HUES64 (cell line): Measurements from ENCODE around the gene SLC4A9. TPM values are rescaled to one million over a fixed set of nuclear protein-coding genes. Genes with fewer than 3 reads are reported as not detected.

Experiments
- H3K27ac ChIP-seq: 2 replicates; pipeline ENCODE4 v1.7.0; 2013; ENCODE audit warnings: low read depth, low read length, inconsistent platforms
- H3K27me3 ChIP-seq: 2 replicates; pipeline ENCODE4 v1.6.1; 2013; ENCODE audit warnings: mild to moderate bottlenecking, low read length; ENCODE audit not compliant: insufficient read depth
- H3K36me3 ChIP-seq: 2 replicates; pipeline ENCODE4 v1.6.1; 2013; ENCODE audit warnings: mild to moderate bottlenecking, low read length; ENCODE audit not compliant: insufficient read depth
- H3K4me1 ChIP-seq: 2 replicates; pipeline ENCODE4 v1.6.1; 2013; ENCODE audit warnings: mild to moderate bottlenecking, low read length, moderate library complexity; ENCODE audit not compliant: insufficient read depth
- H3K4me3 ChIP-seq: 2 replicates; pipeline ENCODE4 v1.5.1; 2013; ENCODE audit warnings: mild to moderate bottlenecking, low read length, moderate library complexity
- H3K9ac ChIP-seq: 2 replicates; pipeline ENCODE4 v1.6.1; 2013; ENCODE audit warnings: mild to moderate bottlenecking, low read depth, low read length
- H3K9me3 ChIP-seq: 2 replicates; pipeline ENCODE4 v1.6.1; 2013; ENCODE audit warnings: low read depth, low read length; ENCODE audit not compliant: insufficient read depth
- WGBS: fragments of 150-250, 120-280 bp; methylation state at CpG from one replicate; pipeline ENCODE4 v1.1.7; 2013; ENCODE audit warnings: missing lambda C conversion rate; 5-methylcytosine and 5-hydroxymethylcytosine counted together
- polyA plus RNA-seq, 2 experiments: library from polyadenylated mRNA; stranded (reverse); fragments of 50-300 nt; gene quantifications; one replicate each; pipeline ENCODE4 v1.2.3, GENCODE V29; 2013

SLC4A9 gene, protein sequence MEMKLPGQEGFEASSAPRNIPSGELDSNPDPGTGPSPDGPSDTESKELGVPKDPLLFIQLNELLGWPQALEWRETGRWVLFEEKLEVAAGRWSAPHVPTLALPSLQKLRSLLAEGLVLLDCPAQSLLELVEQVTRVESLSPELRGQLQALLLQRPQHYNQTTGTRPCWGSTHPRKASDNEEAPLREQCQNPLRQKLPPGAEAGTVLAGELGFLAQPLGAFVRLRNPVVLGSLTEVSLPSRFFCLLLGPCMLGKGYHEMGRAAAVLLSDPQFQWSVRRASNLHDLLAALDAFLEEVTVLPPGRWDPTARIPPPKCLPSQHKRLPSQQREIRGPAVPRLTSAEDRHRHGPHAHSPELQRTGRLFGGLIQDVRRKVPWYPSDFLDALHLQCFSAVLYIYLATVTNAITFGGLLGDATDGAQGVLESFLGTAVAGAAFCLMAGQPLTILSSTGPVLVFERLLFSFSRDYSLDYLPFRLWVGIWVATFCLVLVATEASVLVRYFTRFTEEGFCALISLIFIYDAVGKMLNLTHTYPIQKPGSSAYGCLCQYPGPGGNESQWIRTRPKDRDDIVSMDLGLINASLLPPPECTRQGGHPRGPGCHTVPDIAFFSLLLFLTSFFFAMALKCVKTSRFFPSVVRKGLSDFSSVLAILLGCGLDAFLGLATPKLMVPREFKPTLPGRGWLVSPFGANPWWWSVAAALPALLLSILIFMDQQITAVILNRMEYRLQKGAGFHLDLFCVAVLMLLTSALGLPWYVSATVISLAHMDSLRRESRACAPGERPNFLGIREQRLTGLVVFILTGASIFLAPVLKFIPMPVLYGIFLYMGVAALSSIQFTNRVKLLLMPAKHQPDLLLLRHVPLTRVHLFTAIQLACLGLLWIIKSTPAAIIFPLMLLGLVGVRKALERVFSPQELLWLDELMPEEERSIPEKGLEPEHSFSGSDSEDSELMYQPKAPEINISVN
- not detected for polyA plus RNA-seq (2013, experiment 1 of 2)
- polyA plus RNA-seq (2013, experiment 2 of 2), result not detected

DNA sequence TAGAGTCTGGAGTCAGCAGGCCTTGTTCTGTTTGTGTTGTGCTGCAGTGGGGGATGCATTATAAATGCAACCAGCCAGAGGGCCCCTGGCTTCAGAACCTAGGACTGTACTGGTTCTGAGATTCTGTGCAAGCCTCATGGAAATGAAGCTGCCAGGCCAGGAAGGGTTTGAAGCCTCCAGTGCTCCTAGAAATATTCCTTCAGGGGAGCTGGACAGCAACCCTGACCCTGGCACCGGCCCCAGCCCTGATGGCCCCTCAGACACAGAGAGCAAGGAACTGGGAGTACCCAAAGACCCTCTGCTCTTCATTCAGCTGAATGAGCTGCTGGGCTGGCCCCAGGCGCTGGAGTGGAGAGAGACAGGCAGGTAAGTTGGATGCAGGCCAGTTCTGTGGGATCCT is at the start of gene SLC4A9:
SLC4A9 (plus strand) TSS at position 94 of the 400 bp plus-strand sequence; CDS start at position 137, 43 bp downstream.
- peaks cover 11% of the 10 kb centered on the region for H3K27me3 ChIP-seq
- H3K9ac ChIP-seq, result no peak within 1 kb of the TSS
- 94% methylated on average over 2 of the region's 2 CpGs for WGBS
- H3K27ac ChIP-seq, result no peak within 1 kb of the TSS
- H3K9me3 ChIP-seq, result no peaks in the 10 kb centered on the region
- H3K36me3 ChIP-seq, result no peaks in the 10 kb centered on the region
- H3K4me3 ChIP-seq, result no peak within 1 kb of the TSS
- H3K4me1 ChIP-seq, result no peaks in the 10 kb centered on the region

DNA sequence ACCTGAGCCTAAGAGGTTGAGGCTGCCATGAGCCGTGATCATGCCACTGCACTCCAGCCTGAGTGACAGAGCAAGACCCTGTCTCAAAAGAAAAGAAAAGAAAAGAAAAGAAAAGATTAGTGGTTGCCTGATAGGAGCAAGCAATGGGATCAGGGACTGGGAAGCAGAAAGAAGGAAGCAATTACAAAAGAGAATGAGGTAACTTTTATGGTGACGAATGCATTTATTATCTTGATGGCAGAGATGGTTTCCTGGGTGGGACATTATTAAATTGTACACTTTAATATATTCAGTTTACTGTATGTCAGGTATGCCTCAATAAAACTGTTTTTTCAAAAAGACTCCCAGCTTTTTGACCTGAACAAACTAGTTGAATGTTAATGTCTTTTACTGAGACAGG is 49.6 kb upstream of the SLC4A9 start:
- Histone ChIP-seq H3K27me3 (no peaks in the 10 kb centered on the region), H3K9me3 (no peaks in the 10 kb centered on the region), H3K4me1 (peaks cover 14% of the 10 kb centered on the region; the same call in 1 of the 2 replicates), H3K4me3 (no peak overlapping the region), H3K36me3 (no peaks in the 10 kb centered on the region), H3K9ac (no peak overlapping the region), H3K27ac (no peak overlapping the region)
- WGBS, result 89% methylated on average over 2 of the region's 2 CpGs

DNA sequence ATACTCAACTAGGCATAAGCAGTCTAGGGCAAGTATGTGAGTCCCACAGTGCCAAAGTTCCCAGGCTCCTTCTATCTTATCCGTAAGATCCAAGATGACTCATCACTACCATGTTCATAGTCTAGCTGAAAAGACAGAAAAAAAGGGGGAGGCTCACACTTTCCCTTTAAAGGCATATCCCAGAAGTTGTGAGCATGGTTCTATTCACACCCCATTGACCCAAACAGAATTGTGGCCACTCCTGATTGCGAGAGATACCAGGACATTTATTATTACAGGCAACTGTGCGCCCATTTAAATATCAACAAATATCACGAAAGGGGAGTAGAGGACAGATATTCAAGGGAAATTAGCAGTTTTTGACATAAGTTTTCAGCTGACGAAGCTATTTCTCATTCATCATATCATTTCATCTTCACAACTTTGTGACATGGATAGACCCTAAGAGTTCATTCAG is 49.0 kb upstream of the SLC4A9 start:
- no peak overlapping the region for H3K4me3 ChIP-seq
- H3K9me3 ChIP-seq, result no peaks in the 10 kb centered on the region
- no peak overlapping the region for H3K27ac ChIP-seq
- H3K36me3 ChIP-seq, result no peaks in the 10 kb centered on the region
- H3K4me1 ChIP-seq, result peaks cover 14% of the 10 kb centered on the region; the same call in 1 of the 2 replicates
- H3K9ac ChIP-seq, result no peak overlapping the region
- H3K27me3 ChIP-seq, result no peaks in the 10 kb centered on the region
- 91% methylated on average over 5 of the region's 5 CpGs for WGBS

DNA sequence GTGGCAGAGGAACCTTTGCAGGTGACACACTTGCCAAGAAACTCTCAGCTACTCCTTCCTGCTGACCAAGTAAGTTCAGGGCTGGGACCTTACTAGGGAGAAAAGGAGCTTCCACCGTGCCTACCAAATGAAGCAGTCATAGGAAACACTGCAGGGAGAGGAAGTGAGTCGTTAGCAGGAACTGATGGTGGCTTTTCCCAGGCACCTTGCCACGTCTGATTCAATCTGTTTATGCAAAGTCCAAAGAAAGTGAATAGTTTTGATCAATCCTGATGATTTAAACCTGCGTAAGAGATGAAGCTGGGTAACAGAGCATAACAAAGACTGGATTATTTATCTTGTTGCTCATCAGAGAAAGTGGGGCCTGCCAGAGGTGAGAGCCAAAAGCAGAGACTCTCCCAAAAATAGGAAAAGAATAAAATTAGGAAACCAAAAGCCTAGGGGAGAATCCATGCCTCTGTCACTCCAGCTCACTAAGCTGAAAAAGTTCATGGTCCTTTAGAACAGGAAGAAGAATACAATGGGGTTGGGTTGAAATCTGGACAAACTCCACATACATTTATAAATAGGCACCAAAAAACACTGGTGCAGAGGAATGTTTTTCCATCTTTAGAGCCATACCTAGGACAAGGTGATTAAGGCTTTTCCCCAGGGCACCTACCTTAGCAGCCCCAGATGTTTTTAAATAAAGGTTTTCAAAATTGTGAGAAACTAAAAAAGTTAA is 47.8 kb upstream of the SLC4A9 start:
- H3K4me3 ChIP-seq, result no peak overlapping the region
- H3K4me1 ChIP-seq, result peaks cover 14% of the 10 kb centered on the region; the same call in 1 of the 2 replicates
- no peak overlapping the region for H3K27ac ChIP-seq
- no peaks in the 10 kb centered on the region for H3K9me3 ChIP-seq
- H3K9ac ChIP-seq, result peak overlapping the region; percentile 11; the same call in 1 of the 2 replicates
- 37% methylated on average over 4 of the region's 4 CpGs for WGBS
- H3K36me3 ChIP-seq, result no peaks in the 10 kb centered on the region
- H3K27me3 ChIP-seq, result no peaks in the 10 kb centered on the region

DNA sequence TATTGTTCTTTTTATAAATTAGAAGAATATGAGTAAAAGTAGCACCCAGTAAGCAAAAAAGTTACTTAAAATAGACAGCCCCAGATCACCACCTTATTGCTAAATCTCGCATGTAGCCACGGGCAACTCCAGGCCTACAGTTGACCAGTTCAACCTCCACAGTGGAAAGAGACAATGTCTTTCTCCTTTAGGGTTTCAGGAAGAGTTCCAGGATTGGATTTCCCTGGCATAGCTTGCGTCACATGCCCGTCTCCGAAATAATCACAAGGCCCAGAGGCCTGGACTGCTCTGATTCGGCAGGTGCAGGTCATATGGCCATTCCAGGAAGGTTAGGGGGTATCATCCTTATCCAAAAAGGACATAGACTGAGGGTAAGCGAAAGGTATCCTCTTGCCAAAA is 47.2 kb upstream of the SLC4A9 start:
- H3K27ac ChIP-seq, result no peak overlapping the region
- H3K4me1 ChIP-seq, result peaks cover 14% of the 10 kb centered on the region; the same call in 1 of the 2 replicates
- WGBS, result 95% methylated on average over 7 of the region's 7 CpGs
- H3K27me3 ChIP-seq, result no peaks in the 10 kb centered on the region
- H3K36me3 ChIP-seq, result no peaks in the 10 kb centered on the region
- H3K9ac ChIP-seq, result no peak overlapping the region
- H3K4me3 ChIP-seq, result no peak overlapping the region
- no peaks in the 10 kb centered on the region for H3K9me3 ChIP-seq

DNA sequence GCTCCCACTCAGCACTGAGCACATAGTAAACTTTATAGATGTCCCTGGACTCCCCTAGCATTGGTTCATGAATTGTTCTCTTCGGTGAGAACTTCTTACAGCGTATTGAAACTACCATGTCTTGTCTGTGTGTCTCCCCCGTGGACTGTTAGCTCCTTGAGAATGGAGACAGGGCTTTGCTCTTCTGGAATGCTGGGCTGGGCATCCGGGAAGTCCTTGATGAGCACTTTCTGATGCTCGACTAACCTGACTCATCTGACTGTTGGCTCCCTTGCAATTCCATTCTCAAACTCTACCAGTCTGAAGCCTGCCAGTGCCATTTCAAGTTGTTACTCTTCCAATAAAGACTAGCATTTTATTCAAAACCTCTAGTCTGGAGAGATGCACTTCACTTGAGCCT is 42.1 kb upstream of the SLC4A9 start:
- Histone ChIP-seq H3K27ac (no peak overlapping the region), H3K9me3 (no peaks in the 10 kb centered on the region), H3K36me3 (no peaks in the 10 kb centered on the region), H3K27me3 (no peaks in the 10 kb centered on the region), H3K9ac (no peak overlapping the region), H3K4me1 (peaks cover 2% of the 10 kb centered on the region; the same call in 1 of the 2 replicates), H3K4me3 (no peak overlapping the region)
- WGBS, result 81% methylated on average over 5 of the region's 5 CpGs

DNA sequence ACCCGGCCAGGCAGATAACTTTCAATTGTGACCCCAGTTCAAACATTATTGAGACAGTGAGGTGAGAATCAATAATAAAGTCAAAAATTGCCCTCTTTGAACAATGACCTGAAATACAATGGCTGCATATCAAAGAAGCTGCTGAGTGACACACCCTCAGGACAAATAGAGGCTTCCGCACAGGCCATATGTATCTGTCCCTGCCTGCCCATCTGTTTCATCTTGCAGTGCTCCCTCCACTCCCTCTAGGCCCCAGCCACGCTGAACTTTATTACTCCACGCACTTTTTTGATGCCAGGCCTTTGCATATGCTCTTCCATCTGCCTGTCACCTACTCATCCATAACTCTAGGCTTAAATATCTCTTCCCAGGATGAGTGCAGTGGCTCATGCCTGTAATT is 41.2 kb upstream of the SLC4A9 start:
- Histone ChIP-seq H3K27ac (no peak overlapping the region), H3K27me3 (no peaks in the 10 kb centered on the region), H3K9me3 (no peaks in the 10 kb centered on the region), H3K36me3 (no peaks in the 10 kb centered on the region), H3K4me3 (no peak overlapping the region), H3K9ac (no peak overlapping the region), H3K4me1 (peaks cover 10% of the 10 kb centered on the region; the same call in 1 of the 2 replicates)
- 94% methylated on average over 4 of the region's 4 CpGs for WGBS

DNA sequence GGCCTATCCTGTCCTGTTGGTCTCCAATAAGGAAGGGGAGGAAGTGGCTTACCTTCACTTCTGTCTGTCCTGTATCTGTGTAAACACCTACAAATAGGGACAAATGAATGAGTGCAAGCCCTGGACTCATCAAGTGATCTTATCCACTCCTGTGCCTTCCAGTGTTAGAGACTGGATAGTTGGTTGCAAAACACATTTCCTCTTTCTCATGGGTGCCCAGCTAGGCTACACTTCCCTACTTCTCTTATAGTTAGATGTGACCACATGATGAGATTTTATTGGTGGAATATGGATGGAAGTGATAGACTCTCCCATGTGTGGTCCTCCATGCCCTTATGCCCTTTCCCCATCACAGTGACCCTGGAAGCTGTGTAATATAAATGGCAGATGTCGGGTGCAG is 40.2 kb upstream of the SLC4A9 start:
- H3K4me3 ChIP-seq, result no peak overlapping the region
- H3K4me1 ChIP-seq, result peaks cover 10% of the 10 kb centered on the region; the same call in 1 of the 2 replicates
- no peaks in the 10 kb centered on the region for H3K36me3 ChIP-seq
- H3K27me3 ChIP-seq, result no peaks in the 10 kb centered on the region
- H3K9ac ChIP-seq, result no peak overlapping the region
- H3K27ac ChIP-seq, result no peak overlapping the region
- 100% methylated on average over 1 of the region's 1 CpG for WGBS
- no peaks in the 10 kb centered on the region for H3K9me3 ChIP-seq

DNA sequence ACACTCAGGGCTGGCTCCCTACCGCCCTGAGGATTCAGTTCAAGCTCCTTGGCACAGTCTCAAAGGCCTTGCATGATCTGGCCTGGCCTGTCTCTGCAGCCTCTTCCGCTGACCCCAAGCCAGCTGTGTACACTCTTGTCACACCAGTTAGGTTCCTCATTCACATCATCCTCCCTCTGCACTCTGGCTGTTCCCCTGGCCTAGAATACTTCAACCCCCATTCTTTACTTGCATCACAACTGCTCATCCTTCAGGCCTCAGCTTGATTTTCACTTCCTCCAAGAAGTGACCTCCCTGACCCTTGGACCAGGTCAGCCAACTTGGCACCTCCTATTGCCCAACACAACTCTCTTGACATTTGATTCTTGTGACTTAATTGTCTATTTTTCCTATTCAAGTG is 38.2 kb upstream of the SLC4A9 start:
- no peaks in the 10 kb centered on the region for H3K27me3 ChIP-seq
- 94% methylated on average over 2 of the region's 2 CpGs for WGBS
- H3K36me3 ChIP-seq, result no peaks in the 10 kb centered on the region
- no peak overlapping the region for H3K4me3 ChIP-seq
- H3K9me3 ChIP-seq, result no peaks in the 10 kb centered on the region
- H3K27ac ChIP-seq, result no peak overlapping the region
- H3K4me1 ChIP-seq, result peaks cover 10% of the 10 kb centered on the region; the same call in 1 of the 2 replicates
- H3K9ac ChIP-seq, result no peak overlapping the region
